KOPT-K1 (cell line): ENCODE results near the gene DIP2C.

ENCODE experiments used
- H3K27ac ChIP-seq: fragments of 200-600 bp; sonication (generic); 2 replicates; pipeline ENCODE4 v1.5.1; 2016; ENCODE audit warnings: antibody characterized with exemption, mild to moderate bottlenecking, low read depth, low read length; ENCODE audit not compliant: poor library complexity, severe bottlenecking
- H3K36me3 ChIP-seq: fragments of 200-600 bp; sonication (generic); 2 replicates; pipeline ENCODE4 v1.5.1; 2017; ENCODE audit warnings: antibody characterized with exemption, mild to moderate bottlenecking, low read length, moderate library complexity; ENCODE audit not compliant: insufficient read depth
- H3K9me3 ChIP-seq: fragments of 200-600 bp; sonication (generic); 2 replicates; pipeline ENCODE4 v1.5.1; 2017; ENCODE audit warnings: antibody characterized with exemption, low read length, mild to moderate bottlenecking; ENCODE audit not compliant: insufficient read depth, poor library complexity, severe bottlenecking

The DIP2C gene, protein sequence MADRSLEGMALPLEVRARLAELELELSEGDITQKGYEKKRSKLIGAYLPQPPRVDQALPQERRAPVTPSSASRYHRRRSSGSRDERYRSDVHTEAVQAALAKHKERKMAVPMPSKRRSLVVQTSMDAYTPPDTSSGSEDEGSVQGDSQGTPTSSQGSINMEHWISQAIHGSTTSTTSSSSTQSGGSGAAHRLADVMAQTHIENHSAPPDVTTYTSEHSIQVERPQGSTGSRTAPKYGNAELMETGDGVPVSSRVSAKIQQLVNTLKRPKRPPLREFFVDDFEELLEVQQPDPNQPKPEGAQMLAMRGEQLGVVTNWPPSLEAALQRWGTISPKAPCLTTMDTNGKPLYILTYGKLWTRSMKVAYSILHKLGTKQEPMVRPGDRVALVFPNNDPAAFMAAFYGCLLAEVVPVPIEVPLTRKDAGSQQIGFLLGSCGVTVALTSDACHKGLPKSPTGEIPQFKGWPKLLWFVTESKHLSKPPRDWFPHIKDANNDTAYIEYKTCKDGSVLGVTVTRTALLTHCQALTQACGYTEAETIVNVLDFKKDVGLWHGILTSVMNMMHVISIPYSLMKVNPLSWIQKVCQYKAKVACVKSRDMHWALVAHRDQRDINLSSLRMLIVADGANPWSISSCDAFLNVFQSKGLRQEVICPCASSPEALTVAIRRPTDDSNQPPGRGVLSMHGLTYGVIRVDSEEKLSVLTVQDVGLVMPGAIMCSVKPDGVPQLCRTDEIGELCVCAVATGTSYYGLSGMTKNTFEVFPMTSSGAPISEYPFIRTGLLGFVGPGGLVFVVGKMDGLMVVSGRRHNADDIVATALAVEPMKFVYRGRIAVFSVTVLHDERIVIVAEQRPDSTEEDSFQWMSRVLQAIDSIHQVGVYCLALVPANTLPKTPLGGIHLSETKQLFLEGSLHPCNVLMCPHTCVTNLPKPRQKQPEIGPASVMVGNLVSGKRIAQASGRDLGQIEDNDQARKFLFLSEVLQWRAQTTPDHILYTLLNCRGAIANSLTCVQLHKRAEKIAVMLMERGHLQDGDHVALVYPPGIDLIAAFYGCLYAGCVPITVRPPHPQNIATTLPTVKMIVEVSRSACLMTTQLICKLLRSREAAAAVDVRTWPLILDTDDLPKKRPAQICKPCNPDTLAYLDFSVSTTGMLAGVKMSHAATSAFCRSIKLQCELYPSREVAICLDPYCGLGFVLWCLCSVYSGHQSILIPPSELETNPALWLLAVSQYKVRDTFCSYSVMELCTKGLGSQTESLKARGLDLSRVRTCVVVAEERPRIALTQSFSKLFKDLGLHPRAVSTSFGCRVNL (N-terminal part only)

DNA sequence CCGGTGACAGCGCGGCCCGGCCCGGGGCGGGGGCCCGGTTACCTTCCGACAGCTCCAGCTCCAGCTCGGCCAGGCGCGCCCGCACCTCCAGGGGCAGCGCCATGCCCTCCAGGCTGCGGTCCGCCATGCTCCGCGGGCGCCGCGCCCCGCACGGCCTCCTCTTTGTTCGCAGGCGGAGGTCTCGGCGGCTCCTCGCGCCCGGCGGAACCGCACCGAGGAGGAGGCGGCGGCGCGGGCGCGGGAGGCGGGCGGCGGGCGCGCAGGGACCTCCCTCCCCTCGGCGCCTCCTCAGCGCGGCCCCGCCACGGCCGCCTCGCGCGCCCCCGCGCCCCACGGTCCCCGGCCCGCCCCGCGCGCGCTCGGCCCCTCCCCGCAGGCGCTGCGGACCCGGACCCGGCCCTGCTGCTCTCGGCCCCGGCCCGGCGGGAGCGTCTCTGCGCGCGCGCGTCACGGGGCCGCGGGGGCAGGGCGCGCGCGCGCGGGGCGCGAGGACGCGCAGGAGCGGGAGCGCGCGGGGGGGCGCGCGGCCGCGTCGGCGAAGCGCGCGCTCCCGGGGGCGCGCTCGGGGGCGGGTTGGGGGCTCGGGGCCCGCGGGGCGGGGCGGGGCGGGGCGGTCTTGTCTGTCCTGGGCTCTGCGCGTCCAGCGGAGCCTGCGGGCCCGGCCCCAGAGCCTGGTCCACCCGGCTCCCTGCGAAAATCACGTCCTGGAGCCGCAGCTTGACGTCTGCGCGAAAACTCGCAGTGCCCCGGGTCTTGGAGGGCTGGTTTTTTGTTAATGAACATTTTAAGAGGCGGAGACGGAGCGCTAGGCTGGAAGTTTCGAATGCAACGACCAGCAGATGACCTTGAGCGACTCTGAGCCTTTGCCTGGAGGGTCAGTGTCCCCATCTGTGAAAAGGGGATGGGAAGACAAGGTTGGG, at the start of gene DIP2C:
DIP2C (minus strand) TSS at position 217 of the 920 bp plus-strand sequence; CDS start at position 127, 90 bp downstream.
- H3K27ac ChIP-seq, result no peak within 1 kb of the TSS
- H3K9me3 ChIP-seq, result no peaks in the 10 kb centered on the region

DNA sequence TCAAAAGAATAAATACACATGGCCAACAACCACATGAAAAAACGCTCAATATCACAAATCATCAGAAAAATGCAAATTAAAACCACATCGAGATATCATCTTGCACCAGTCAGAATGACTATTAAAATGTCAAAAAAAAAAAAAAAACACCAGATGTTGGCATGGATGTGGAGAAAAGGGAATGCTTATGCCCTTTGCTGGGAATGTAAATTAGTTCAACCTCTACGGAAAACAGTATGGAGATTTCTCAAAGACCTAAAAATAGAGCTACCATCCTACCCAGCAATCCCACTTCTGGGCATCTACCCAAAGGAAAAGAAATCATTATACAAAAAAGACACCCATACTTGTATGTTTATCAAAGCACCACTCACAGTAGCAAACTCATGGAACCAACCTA, 45.0 kb upstream of the DIP2C start:
- Histone ChIP-seq H3K9me3 (peaks cover 8% of the 10 kb centered on the region), H3K36me3 (no peaks in the 10 kb centered on the region), H3K27ac (no peak overlapping the region)

More for the DNA sequence above, at the start of gene DIP2C:
- H3K36me3 ChIP-seq, result no peaks in the 10 kb centered on the region

DNA sequence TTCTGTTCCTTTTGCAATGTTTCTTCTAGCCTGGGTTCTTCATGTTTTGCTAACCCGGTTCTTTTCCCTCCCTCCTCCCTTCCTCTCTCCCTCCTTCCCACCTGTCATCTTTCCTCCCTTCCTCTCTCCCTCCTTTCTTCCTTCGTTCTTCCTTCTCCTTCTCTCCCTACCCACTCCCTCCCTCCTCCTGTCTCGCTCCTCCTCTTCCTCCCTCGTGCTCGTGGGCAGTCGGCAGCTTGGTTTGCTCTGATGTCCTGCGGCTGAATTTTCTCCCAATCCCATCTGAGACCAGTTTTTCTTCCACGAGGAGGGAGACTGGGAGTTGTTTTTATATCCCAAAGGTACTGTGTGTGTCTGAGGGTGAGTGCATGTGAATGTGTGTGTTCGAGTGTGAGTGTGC, 43.6 kb upstream of the DIP2C start:
- no peak overlapping the region for H3K27ac ChIP-seq
- H3K36me3 ChIP-seq, result no peaks in the 10 kb centered on the region
- peaks cover 8% of the 10 kb centered on the region for H3K9me3 ChIP-seq

DNA sequence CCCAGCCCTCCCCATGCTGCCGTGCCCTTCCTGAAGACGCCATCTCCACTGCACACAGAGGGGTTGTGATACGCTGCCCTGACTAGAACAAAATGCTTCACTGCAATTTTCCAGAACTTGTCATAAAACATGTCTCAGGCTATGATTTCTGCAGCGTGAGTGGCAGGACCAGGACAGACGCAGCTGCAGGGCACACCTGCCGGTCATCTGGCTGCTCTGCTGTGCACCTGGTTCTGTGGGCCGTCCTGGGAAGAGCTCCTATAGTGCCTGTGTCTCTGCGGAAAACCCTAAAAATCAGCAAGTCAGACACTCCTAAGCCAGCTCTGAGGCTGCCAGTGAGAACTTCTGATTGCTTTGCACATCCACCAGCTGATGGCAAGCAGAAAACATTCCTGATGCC, 39.7 kb upstream of the DIP2C start:
- Histone ChIP-seq H3K36me3 (no peaks in the 10 kb centered on the region), H3K9me3 (peaks cover 4% of the 10 kb centered on the region), H3K27ac (no peak overlapping the region)

DNA sequence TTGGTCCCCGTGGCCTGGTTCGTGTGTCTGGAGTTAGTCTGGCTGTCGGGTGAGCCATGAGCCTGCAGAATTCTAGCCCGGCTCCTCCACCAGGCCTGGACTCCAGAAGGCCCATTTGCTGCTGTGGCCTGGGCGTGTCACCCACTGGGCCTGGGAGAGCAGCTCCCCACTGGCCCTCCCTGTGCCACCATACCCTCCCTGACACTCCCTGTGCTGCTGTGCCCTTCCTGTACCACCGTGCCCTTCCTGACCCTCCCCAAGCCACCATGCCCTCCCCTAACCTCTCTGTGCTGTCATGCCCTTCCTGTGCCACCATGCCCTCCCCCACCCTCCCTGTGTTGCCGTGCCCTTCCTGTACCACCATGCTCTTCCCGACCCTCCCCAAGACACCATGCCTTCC, 39.1 kb upstream of the DIP2C start:
- no peaks in the 10 kb centered on the region for H3K36me3 ChIP-seq
- no peak overlapping the region for H3K27ac ChIP-seq
- H3K9me3 ChIP-seq, result peaks cover 4% of the 10 kb centered on the region

DNA sequence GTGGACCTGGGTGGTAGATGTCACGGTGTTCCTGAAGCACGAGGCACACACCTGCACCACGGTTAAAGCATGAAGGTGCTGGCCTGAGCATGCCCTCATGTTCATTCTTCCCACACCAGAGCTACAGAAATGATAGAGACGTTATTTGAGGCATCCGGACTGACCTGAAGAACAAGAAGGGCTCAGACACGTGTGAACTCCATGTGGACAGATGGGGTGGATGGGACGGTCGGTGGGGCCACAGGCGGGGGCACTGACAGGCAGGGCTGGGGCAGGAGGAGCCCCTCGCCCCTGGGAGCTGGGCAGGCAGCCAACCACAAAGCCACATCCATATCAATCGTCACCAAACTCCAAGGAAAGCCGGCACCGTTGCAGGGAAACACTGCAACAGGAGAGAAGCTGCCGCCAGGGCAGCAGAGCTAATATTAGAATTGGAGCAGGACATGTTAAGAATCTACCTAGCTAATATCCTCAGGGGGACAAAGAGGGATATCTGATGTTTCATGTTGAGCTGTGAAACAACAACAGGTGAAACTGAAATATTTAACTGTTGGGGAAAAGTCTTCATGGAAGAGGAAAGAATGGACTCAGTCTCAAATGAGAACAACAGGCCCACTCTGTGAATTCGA, 37.8 kb upstream of the DIP2C start:
- Histone ChIP-seq H3K9me3 (peaks cover 4% of the 10 kb centered on the region), H3K36me3 (no peaks in the 10 kb centered on the region), H3K27ac (no peak overlapping the region)

DNA sequence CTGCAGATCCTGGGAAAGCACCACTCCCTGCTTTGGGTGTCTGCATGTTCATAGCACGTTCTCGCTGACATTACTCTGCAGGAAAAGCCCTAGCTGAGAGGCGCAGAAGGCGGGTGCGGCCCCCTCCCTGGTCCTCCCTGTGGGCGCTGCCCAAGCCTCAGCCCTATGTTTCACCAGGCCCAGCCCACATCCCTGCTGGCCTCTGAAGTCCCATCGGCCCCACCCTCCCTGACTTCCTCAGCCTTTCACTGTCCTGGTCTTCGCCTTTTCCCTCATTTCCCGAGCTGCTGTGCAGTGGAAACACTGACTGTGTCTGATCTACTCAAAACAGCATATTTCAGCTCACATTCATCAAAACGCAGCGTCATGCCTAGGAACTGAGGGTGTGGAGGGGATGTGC, 36.3 kb upstream of the DIP2C start:
- no peaks in the 10 kb centered on the region for H3K36me3 ChIP-seq
- H3K9me3 ChIP-seq, result no peaks in the 10 kb centered on the region
- H3K27ac ChIP-seq, result no peak overlapping the region

DNA sequence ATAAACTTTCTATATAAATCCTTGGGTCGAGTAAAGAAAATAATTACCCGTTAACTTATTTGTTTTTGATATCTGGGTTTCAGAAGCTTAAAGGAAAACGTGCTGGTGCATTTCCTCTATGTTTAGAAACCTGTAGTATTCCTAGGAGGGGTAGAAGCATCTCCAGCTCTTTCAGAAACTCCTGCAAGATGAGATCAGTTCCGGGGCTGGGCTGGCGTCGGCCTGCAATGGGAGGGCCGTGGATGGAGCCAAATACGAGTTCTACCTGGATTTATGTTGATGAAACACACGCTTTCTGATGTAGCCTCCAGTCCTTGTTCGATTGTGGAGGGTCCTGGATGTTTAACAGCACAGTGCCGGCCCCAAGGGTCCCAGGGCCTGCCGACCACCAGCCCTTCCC, 35.8 kb upstream of the DIP2C start:
- Histone ChIP-seq H3K9me3 (no peaks in the 10 kb centered on the region), H3K36me3 (no peaks in the 10 kb centered on the region), H3K27ac (no peak overlapping the region)

DNA sequence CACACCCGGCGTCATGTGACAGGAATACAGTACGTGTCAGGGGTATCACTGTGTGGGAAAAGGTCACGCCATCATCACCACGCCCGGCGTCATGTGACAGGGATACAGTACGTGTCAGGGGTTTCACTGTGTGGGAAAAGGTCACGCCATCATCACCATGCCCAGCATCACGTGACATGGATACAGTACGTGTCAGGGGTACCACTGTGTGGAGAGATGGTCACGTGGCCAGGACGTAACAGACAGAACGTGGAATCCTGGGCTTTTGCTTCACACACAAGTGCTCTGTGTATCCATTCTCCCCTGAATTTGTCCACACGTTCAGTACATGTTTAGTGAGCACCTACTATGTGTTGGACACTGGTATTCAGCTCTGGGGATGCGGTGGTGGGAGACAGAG, 34.5 kb upstream of the DIP2C start:
- Histone ChIP-seq H3K36me3 (no peaks in the 10 kb centered on the region), H3K9me3 (no peaks in the 10 kb centered on the region), H3K27ac (no peak overlapping the region)

DNA sequence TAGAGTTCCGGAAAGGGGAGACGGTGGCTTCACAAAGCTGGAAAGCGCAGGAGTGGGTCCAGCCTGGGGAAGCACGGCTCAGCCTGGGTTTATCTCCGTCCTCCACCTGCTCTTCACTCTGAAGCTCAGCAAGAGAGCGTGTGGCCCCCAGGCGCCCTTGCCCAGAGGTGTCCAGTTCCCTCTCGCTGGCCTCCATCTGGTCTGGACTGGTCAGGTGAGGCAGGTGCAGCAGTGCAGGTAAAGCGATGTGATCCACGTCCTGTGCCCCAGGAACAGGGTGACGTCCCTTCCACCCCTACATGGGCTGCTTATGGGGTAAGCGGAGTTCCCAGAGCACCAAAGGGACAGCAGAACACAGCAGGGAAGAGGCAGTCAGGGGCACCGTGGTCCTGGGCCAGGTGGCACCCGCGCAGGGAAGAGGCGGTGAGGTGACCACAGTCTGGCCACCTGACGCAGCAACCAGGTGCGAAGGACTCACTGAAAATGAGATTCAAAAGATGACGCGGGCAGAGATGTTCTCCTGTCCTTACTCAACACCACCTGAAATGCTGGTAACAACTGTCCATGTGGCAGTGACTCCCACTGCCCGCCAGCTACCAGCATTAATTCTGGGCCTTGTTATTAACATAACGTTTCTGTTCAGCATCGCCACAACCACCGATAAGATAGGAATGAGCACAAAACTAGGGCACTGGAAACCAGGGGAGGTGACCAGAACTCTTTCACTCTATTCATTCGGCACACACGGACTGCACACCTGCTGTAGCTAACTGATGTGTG, 33.0 kb upstream of the DIP2C start:
- Histone ChIP-seq H3K27ac (no peak overlapping the region), H3K9me3 (no peaks in the 10 kb centered on the region), H3K36me3 (no peaks in the 10 kb centered on the region)

DNA sequence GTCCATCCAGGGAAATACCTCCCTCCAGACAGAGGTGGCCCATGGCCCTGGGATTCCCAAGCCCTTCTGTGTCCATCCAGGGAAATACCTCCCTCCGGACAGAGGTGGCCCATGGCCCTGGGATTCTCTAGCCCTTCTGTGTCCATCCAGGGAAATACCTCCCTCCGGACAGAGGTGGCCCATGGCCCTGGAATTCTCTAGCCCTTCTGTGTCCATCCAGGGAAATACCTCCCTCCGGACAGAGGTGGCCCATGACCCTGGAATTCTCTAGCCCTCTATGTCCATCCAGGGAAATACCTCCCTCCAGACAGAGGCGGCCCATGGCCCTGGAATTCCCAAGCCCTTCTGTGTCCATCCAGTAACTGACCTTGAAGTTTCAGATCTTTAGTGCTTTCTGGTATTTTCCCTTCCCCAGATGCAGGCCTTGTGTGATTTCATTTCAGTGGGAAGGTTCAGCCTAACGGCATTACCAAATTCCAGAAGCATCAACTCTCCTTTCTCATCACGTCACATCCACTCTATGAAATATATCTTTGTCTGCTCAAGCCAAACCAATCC, 28.8 kb upstream of the DIP2C start:
- no peaks in the 10 kb centered on the region for H3K36me3 ChIP-seq
- no peak overlapping the region for H3K27ac ChIP-seq
- H3K9me3 ChIP-seq, result peaks cover 20% of the 10 kb centered on the region

DNA sequence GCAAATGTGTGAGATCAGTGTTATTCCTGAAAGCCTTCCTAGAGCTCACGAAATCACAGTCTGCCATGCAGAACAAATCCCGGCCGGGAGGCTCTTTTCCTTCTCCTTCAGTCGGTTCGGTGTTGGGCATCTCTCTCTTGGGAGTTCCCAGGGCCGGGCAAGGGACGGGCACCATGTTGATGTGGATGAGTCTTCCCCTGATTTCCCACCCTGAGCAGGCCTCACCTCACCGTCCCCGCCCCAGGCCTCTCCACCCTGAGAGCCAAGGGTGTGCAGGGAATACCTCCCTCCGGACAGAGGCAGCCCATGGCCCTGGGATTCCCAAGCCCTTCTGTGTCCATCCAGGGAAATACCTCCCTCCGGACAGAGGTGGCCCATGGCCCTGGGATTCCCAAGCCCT, 28.0 kb upstream of the DIP2C start:
- no peak overlapping the region for H3K27ac ChIP-seq

DNA sequence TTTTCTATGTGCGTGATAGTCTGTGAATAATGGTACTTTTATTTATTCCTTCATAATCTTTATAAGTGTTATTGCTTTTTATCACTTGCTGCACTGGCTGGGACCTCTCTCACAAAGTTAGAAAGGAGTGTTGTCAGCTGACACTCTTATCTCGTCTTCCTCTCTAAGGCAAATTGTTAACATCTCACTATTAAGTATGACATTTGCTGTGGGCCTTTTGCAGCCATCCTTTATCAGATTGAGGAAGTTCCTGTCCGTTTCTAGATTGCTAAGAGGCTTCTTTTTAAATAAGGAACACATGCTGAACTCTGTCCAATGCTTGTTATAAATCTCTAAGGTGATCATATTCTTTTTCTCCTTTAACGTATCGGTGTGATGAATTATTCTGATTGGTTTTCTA, 27.4 kb upstream of the DIP2C start:
- H3K36me3 ChIP-seq, result no peaks in the 10 kb centered on the region
- H3K9me3 ChIP-seq, result peaks cover 25% of the 10 kb centered on the region
- H3K27ac ChIP-seq, result no peak overlapping the region

More for the DNA sequence above, 28.0 kb upstream of the DIP2C start:
- H3K9me3 ChIP-seq, result peaks cover 25% of the 10 kb centered on the region
- H3K36me3 ChIP-seq, result no peaks in the 10 kb centered on the region
